ENCODE results near the gene P2RY14.

DNA sequence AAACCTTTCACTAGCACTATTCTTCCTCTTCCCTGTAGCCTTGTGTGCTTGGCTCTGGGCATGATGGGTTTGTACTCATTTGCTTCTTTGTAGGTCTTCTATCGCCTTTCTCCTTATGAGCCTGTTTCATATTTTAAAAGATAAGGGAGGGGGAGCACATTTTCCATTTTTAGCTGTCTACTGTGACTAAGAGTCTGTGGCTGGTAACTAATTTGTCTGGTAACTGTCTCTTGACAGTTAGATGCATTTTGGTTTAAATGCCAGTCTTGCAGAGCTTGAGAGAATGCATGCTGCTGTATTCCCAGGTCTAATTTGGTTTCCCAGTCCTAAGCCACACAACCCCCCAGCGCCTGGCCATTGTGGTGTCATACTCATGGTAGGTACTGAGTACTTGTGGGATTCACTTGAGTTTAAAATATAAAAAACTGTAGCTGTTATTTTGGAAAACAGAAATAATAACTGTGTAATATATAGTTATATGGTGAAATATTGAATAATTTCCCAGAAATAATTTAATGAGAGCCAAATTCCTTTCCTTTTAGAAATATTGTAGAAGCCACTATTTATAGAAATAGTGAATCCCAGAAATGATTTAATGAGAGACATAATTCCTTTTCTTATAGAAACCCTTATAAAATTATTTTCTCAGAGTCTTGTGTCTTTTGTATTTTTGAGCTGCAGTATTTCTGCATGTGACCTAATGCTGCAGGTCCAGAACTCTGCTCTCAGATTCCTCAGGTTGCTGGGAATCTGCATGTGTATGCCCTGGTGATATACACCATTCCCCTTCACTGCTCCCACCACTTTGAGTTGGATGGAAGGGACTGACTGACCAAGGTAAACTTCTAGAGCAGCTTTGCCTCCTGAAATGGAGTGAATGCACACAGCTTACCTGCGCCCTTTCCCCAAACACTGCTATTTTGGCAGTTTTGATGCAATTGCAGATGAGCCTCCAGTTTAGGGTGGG lies 61.4 kb downstream of the P2RY14 start:
- TF ChIP-seq, protein P1, sequence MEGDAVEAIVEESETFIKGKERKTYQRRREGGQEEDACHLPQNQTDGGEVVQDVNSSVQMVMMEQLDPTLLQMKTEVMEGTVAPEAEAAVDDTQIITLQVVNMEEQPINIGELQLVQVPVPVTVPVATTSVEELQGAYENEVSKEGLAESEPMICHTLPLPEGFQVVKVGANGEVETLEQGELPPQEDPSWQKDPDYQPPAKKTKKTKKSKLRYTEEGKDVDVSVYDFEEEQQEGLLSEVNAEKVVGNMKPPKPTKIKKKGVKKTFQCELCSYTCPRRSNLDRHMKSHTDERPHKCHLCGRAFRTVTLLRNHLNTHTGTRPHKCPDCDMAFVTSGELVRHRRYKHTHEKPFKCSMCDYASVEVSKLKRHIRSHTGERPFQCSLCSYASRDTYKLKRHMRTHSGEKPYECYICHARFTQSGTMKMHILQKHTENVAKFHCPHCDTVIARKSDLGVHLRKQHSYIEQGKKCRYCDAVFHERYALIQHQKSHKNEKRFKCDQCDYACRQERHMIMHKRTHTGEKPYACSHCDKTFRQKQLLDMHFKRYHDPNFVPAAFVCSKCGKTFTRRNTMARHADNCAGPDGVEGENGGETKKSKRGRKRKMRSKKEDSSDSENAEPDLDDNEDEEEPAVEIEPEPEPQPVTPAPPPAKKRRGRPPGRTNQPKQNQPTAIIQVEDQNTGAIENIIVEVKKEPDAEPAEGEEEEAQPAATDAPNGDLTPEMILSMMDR (IDR thresholded peaks at IDR 0.05), result no peak
- TF ChIP-seq POLR2AphosphoS5 (IDR thresholded peaks at IDR 0.05) (no peak), POLR2A (IDR thresholded peaks at IDR 0.05) (no peak)

Data from stomach (tissue), 4 donors.